ENCODE results near the gene TTC22. TPM values are rescaled to one million over a fixed set of nuclear protein-coding genes. Genes with fewer than 3 reads are reported as not detected.

The TTC22 gene
- total and polyA plus RNA-seq, 5 donors from 2014 or later = 3.8 to 15.8 (median 4.9) TPM

DNA sequence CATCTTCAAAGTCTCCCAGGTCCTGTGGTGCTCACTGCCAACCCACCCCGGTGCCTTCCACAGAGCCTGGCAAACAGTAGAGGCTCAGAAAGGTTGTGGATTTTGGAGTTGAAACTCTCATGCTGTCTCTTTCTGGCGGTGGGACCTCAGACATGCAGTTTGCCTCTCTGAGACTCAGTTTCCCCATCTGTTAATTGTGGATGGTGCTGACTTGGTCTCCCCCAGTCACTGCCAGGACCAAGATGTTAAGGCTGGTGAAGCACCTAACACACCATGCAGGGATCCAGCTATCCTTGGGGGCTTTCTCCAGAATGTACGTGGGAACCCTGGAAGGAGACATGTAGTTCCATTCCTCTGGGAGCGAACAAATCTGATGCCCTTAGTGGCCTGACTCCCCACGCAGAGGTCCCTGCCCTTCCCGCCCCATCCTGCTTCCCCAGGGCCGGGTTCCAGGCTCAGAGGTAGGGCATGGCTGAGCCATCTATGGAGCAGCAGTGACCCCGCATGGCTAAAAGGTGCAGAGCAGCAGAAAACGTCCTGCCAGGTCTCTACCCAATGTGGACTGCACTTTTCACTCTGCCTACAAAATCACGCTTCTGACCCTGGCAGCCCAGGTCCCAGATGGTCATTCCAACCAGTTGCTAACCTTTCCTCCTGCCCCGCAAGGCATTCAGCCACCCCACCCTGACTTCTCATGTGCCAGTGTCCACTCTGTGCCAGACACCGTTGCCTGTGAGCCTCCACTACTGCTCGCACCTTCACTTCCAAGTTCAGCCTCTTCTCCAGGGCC, 9.2 kb upstream of the TTC22 start:
- Mint-ChIP-seq H3K36me3 (no peaks in the 10 kb centered on the region), H3K9me3 (no peaks in the 10 kb centered on the region), H3K27me3 (no peaks in the 10 kb centered on the region), H3K27ac (no peak overlapping the region), H3K4me1 (no peaks in the 10 kb centered on the region), H3K4me3 (no peak overlapping the region)
- ATAC-seq (ENCODE audit: low read depth in 2 of 2) (peak; percentile 56 to 63), DNase-seq (peak; percentile 39 to 59 (median 55))
- Histone ChIP-seq H3K4me1 (ENCODE audit: control insufficient read depth, insufficient read depth, low read length, poor library complexity, severe bottlenecking) (no peaks in the 10 kb centered on the region), H3K36me3 (ENCODE audit: control insufficient read depth, insufficient read depth, low read length) (no peaks in the 10 kb centered on the region), H3K27me3 (ENCODE audit: control insufficient read depth, insufficient read depth, low read length) (no peaks in the 10 kb centered on the region), H3K9me3 (ENCODE audit: control insufficient read depth in 2 of 2, low read length in 2 of 2) (no peaks in the 10 kb centered on the region), H3K4me3 (ENCODE audit: low read depth, low read length) (no peak overlapping the region), H3K27ac (ENCODE audit: insufficient read depth, low read length, poor library complexity, severe bottlenecking) (no peak overlapping the region)

DNA sequence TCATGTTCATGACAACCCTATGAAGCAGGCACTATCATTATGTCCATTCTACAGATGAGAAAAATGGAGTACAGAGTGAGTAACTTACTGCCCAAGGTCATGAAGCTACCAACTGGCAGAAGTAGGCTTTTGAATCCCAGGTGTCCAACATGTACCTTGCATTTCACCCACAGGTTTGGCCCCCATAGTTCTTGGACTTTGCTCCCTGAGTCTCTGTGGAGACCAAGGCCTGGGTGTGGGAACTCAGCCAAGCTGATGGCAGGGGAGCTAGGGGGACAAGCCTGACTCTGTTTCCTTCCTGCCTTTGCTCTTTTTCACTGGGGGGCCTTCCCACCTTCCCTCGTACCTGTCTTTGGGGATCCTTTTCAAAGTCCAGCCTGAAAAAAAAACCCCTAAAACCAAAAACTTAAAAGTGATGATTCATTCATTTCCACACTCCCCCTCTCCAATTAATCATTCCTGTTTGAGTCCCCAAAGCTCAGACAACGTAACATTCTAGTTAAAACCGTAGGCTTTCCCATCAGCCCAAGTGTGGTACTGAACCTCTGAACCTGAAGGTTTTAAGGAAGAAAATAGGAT, 8.5 kb upstream of the TTC22 start:
- DNase-seq = no peak
- H3K27ac ChIP-seq (ENCODE audit: insufficient read depth, low read length, poor library complexity, severe bottlenecking) = no peak overlapping the region
- H3K4me3 Mint-ChIP-seq = no peak overlapping the region

DNA sequence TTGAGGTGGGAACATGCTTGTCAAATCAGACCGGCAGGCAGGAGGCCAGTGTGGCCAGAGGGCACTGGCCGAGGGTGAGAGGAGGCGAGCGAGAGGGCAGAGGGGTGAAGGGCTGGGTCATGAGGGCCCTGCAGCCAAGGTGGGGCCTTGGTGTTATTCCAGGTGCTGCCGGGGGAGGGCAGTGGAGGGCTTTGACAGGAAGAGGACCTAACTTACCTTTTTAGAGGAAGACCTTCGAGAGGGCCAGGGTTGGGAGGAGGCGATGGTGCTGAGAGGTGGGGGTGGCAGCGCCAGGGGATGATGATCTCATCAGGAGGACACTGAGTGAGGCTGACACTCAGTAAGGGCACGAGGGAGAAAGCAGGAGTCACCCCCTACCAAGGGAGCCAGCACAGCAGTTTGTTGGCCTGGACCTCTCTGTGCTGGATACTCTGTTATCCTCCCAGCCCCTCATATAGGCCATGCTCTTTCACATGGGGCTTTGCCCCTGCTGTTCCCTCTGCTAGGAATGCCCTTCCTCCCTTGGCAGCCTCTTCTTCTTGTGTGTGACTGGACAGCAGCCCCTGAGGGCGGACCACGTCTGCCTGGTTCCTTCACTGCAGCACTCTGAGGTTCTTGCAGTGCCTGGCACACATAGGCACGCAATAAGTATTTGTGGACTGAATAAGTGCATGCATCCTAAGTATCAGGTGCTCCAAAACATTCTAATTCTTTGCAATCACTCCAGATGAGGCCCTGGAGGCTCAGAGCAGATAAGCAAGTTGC, 7.5 kb upstream of the TTC22 start:
- Histone ChIP-seq H3K27me3 (ENCODE audit: control insufficient read depth, insufficient read depth, low read length) (no peaks in the 10 kb centered on the region), H3K4me1 (ENCODE audit: control insufficient read depth, insufficient read depth, low read length, poor library complexity, severe bottlenecking) (no peaks in the 10 kb centered on the region), H3K4me3 (ENCODE audit: low read depth, low read length) (no peak overlapping the region), H3K9me3 (ENCODE audit: control insufficient read depth in 2 of 2, low read length in 2 of 2) (no peaks in the 10 kb centered on the region), H3K36me3 (ENCODE audit: control insufficient read depth, insufficient read depth, low read length) (no peaks in the 10 kb centered on the region), H3K27ac (ENCODE audit: insufficient read depth, low read length, poor library complexity, severe bottlenecking) (no peak overlapping the region)
- peaks cover 0 to 12% (median 5%) of the 10 kb centered on the region in 4 donors for H3K4me1 Mint-ChIP-seq
- H3K4me3 Mint-ChIP-seq = no peak overlapping the region
- DNase-seq (no peak), ATAC-seq (ENCODE audit: low read depth in 2 of 2) (no peak)
- no peaks in the 10 kb centered on the region for H3K9me3 Mint-ChIP-seq
- no peaks in the 10 kb centered on the region for H3K36me3 Mint-ChIP-seq
- no peaks in the 10 kb centered on the region for H3K27me3 Mint-ChIP-seq
- H3K27ac Mint-ChIP-seq = no peak overlapping the region

More for the DNA sequence above, 8.5 kb upstream of the TTC22 start:
- Histone ChIP-seq H3K4me1 (ENCODE audit: control insufficient read depth, insufficient read depth, low read length, poor library complexity, severe bottlenecking) (no peaks in the 10 kb centered on the region), H3K36me3 (ENCODE audit: control insufficient read depth, insufficient read depth, low read length) (no peaks in the 10 kb centered on the region), H3K27me3 (ENCODE audit: control insufficient read depth, insufficient read depth, low read length) (no peaks in the 10 kb centered on the region), H3K9me3 (ENCODE audit: control insufficient read depth in 2 of 2, low read length in 2 of 2) (no peaks in the 10 kb centered on the region), H3K4me3 (ENCODE audit: low read depth, low read length) (no peak overlapping the region)
- H3K4me1 Mint-ChIP-seq = peaks cover 0 to 3% (median 1%) of the 10 kb centered on the region in 4 donors
- no peak overlapping the region for H3K27ac Mint-ChIP-seq
- no peaks in the 10 kb centered on the region for H3K36me3 Mint-ChIP-seq
- H3K9me3 Mint-ChIP-seq = no peaks in the 10 kb centered on the region
- no peak for ATAC-seq (ENCODE audit: low read depth in 2 of 2)
- no peaks in the 10 kb centered on the region for H3K27me3 Mint-ChIP-seq

DNA sequence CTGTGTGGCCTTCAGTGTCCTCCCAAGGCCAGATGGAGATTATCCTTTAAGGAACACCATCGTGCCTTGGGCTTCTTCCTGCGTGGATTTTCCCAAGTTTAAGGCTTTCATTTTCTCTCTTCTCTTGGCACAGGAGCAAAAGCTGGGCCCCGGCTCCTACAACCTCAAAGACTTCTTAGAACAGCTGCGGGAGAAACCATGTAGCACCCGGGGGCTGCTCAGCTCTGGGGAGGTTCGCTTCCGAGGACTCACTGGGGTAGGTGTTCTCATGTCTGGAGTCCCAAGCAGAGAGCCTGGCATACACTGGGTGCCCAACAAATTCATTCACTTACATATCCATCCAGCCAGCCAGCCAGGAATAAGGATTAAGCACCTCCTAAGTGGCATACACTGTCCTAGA, 6.6 kb upstream of the TTC22 start:
- Mint-ChIP-seq H3K27me3 (no peaks in the 10 kb centered on the region), H3K36me3 (no peaks in the 10 kb centered on the region), H3K4me3 (no peak overlapping the region), H3K4me1 (peaks cover 0 to 17% (median 9%) of the 10 kb centered on the region in 4 donors), H3K27ac (no peak overlapping the region), H3K9me3 (no peaks in the 10 kb centered on the region)
- Histone ChIP-seq H3K4me1 (ENCODE audit: control insufficient read depth, insufficient read depth, low read length, poor library complexity, severe bottlenecking) (no peaks in the 10 kb centered on the region), H3K36me3 (ENCODE audit: control insufficient read depth, insufficient read depth, low read length) (no peaks in the 10 kb centered on the region), H3K27ac (ENCODE audit: insufficient read depth, low read length, poor library complexity, severe bottlenecking) (no peak overlapping the region), H3K4me3 (ENCODE audit: low read depth, low read length) (no peak overlapping the region), H3K27me3 (ENCODE audit: control insufficient read depth, insufficient read depth, low read length) (no peaks in the 10 kb centered on the region), H3K9me3 (ENCODE audit: control insufficient read depth in 2 of 2, low read length in 2 of 2) (no peaks in the 10 kb centered on the region)
- no peak for ATAC-seq (ENCODE audit: low read depth in 2 of 2)
- no peak for DNase-seq

DNA sequence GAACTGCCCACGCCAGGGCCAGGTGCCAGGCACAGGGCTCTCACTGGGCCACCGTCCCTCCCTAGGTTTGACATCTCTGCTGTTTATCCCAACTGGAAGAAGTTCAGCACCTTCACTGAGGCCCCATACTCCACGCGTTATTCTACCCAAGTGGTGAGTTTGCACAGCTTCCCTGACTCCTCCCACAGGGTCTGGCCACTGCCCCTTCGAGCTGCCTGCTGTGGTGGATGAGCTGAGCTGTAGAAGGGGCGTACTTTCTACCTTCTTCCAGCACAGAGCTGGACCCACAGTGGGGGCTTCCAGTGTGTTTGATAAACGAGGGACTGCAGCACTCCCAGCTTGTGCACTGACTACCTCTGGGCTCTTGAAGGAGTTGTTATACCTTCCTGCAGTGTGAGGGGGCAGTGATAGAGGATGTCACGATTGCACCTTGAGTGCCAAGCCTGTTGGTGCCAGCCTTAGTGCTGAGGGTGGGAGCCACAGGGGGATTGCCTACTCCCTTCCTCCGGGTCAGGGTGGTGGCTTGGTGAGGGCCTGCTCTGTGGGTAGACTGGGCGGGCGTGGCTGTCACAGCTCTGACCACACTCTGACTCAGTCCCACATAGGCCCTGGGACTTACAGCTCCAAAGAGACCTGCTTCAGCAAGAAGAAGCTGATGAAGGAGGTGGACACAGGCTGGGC, 5.9 kb upstream of the TTC22 start:
- Mint-ChIP-seq H3K4me3 (no peak overlapping the region), H3K27ac (no peak overlapping the region), H3K4me1 (peaks cover 0 to 18% (median 9%) of the 10 kb centered on the region in 4 donors), H3K9me3 (no peaks in the 10 kb centered on the region), H3K27me3 (no peaks in the 10 kb centered on the region), H3K36me3 (no peaks in the 10 kb centered on the region)
- Histone ChIP-seq H3K9me3 (ENCODE audit: control insufficient read depth in 2 of 2, low read length in 2 of 2) (no peaks in the 10 kb centered on the region), H3K27ac (ENCODE audit: insufficient read depth, low read length, poor library complexity, severe bottlenecking) (no peak overlapping the region), H3K4me1 (ENCODE audit: control insufficient read depth, insufficient read depth, low read length, poor library complexity, severe bottlenecking) (peaks cover under 1% of the 10 kb centered on the region), H3K4me3 (ENCODE audit: low read depth, low read length) (no peak overlapping the region), H3K36me3 (ENCODE audit: control insufficient read depth, insufficient read depth, low read length) (no peaks in the 10 kb centered on the region), H3K27me3 (ENCODE audit: control insufficient read depth, insufficient read depth, low read length) (no peaks in the 10 kb centered on the region)
- ATAC-seq (ENCODE audit: low read depth in 2 of 2) = peak; percentile 32 to 38
- peak in 1 of 3 donors; percentile 32 for DNase-seq

DNA sequence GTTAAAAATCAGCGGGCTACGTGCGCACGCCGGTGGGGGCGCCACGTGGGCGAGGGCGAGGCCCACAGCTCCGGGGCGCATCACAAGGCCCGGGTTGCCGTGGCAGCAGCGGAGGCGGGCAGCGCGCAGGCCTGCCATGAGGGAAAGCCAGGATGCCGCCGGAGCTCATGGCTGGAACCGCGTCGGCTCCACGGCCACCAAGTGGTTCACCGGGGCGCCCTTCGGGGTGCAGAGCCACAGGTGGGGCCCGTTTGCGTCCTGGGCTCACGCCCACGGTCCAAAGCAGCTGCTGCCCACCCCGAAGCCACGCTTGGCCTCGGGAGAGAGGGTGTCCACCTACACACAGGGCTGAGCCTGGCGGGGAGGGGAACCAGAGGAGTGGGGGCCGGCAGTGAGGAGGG, 4.9 kb upstream of the TTC22 start:
- H3K27ac ChIP-seq (ENCODE audit: insufficient read depth, low read length, poor library complexity, severe bottlenecking) = no peak overlapping the region
- H3K9me3 Mint-ChIP-seq = no peaks in the 10 kb centered on the region
- no peak overlapping the region for H3K27ac Mint-ChIP-seq
- H3K36me3 Mint-ChIP-seq = no peaks in the 10 kb centered on the region
- ATAC-seq (ENCODE audit: low read depth in 2 of 2) (no peak), DNase-seq (no peak)
- peaks cover 7 to 25% (median 17%) of the 10 kb centered on the region in 4 donors for H3K4me1 Mint-ChIP-seq
- no peaks in the 10 kb centered on the region for H3K27me3 ChIP-seq (ENCODE audit: control insufficient read depth, insufficient read depth, low read length)
- peaks cover 8% of the 10 kb centered on the region for H3K4me1 ChIP-seq (ENCODE audit: control insufficient read depth, insufficient read depth, low read length, poor library complexity, severe bottlenecking)
- H3K9me3 ChIP-seq (ENCODE audit: control insufficient read depth in 2 of 2, low read length in 2 of 2) = no peaks in the 10 kb centered on the region
- H3K36me3 ChIP-seq (ENCODE audit: control insufficient read depth, insufficient read depth, low read length) = no peaks in the 10 kb centered on the region
- H3K27me3 Mint-ChIP-seq = no peaks in the 10 kb centered on the region
- no peak overlapping the region for H3K4me3 ChIP-seq (ENCODE audit: low read depth, low read length)
- no peak overlapping the region for H3K4me3 Mint-ChIP-seq

DNA sequence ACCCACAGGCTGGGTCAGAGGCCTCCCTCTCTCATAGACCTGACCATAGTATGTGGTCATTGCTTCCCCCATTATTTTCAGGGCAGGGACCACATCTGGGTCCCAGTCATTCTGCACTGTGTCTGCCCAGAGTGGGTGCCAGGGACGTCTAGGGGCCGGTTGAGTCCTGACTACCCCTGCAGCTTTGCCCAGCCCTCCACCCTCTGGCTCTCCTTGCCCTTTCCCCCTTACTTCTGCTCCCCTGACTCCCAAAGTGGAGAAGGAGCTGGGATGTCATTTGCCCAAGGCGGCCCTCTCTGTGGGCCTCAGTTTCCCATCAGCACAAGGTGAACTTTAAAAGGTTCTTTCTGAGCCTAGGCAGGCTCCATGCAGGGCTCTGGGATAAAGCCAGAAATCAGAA, 4.3 kb upstream of the TTC22 start:
- H3K9me3 Mint-ChIP-seq = no peaks in the 10 kb centered on the region
- ATAC-seq (ENCODE audit: low read depth in 2 of 2) (no peak), DNase-seq (no peak)
- H3K4me1 ChIP-seq (ENCODE audit: control insufficient read depth, insufficient read depth, low read length, poor library complexity, severe bottlenecking) = peaks cover 12% of the 10 kb centered on the region
- H3K27me3 ChIP-seq (ENCODE audit: control insufficient read depth, insufficient read depth, low read length) = no peaks in the 10 kb centered on the region
- no peaks in the 10 kb centered on the region for H3K27me3 Mint-ChIP-seq
- no peak overlapping the region for H3K4me3 Mint-ChIP-seq
- H3K4me1 Mint-ChIP-seq = peaks cover 7 to 25% (median 17%) of the 10 kb centered on the region in 4 donors
- H3K27ac Mint-ChIP-seq = peak overlapping the region in 1 of 3 donors; percentile 26
- no peak overlapping the region for H3K4me3 ChIP-seq (ENCODE audit: low read depth, low read length)
- no peak overlapping the region for H3K27ac ChIP-seq (ENCODE audit: insufficient read depth, low read length, poor library complexity, severe bottlenecking)
- no peaks in the 10 kb centered on the region for H3K36me3 ChIP-seq (ENCODE audit: control insufficient read depth, insufficient read depth, low read length)
- H3K9me3 ChIP-seq (ENCODE audit: control insufficient read depth in 2 of 2, low read length in 2 of 2) = no peaks in the 10 kb centered on the region
- H3K36me3 Mint-ChIP-seq = no peaks in the 10 kb centered on the region

All from CD4-positive, CD25-positive, alpha-beta regulatory T cell (primary cell).